Fibroblast of upper back skin (primary cell): ENCODE results near the gene ZP3.
"Not testable (repeated sequence)": the region's sequence is repeated elsewhere in the genome, so short reads cannot be mapped to it uniquely, and the experiment has no call there.

Experiments
- DNase-seq: peaks from one replicate; pipeline ENCODE4 v3.0.0-alpha.2; 2013

ZP3 gene

DNA sequence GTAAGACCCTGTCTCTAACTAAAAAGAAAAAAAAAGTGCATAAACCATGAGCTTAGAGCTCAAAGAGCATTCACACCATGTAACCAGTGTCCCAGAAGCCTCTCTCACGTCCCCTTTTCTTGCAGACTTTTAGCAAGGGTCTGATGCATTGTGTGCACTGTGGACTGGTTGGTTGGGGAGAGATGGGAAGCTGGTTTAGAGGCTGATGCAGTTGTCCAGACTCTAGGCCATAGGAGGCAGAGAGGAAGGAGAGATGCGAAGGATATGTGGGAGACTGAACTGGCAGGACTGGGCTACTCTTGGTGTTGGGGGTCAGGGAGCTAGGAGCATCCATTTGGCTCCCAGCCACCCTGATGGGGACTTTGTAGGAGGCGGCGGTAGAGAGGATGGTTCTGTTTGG is 17.0 kb upstream of the ZP3 start:
- DNase-seq = no peak

- DNase-seq = no peak
These were observed 16.6 kb upstream of the ZP3 start for GRCh38 chr7:76408121-76408560.

DNA sequence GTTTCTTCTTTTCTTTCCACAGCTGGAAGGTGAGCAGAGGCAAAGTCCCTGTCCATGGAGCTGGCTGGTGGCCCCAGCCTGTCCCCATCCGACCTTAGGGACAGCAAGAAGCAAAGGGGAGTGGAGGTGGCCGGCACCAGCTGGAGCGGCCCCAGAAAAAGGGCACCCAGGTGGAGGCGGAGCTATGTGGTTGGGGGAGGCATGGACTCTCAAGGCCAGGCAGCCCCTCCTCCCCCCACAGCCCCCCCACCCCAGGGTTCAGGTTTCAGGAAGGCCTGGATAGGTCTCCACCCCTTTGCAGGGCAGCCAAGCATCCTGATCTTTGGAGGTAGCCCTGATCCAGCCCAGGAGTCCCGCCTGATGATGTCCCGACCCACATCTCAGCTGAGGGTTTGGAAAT is 15.2 kb upstream of the ZP3 start, which contains the start of gene SSC4D:
Gene SSC4D (minus strand): TSS at position 161 of the 400 bp plus-strand sequence. CDS start 5,258 bp downstream, outside the sequence.
- no peak for DNase-seq

GRCh38 chr7:76411626-76412025 is 13.1 kb upstream of the ZP3 start:
- DNase-seq = peak; percentile 28

DNA sequence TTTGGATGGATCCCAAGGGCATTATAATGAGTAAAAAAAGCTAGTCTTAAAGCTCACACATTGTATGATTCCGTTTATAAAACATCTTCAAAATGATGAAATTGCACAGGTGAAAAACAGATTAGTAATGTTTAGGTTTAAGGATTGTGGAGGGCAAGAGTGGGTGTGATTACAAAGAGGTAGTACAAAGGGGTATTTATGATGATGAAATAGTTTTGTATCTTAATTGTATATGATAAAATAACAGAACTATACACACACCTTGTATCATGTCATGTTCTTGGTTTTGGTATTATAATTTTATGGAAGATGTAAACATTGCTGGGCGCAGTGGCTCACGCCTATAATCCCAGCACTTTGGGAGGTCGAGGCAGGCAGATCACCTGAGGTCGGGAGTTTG is 12.5 kb upstream of the ZP3 start:
- DNase-seq = no peak

DNA sequence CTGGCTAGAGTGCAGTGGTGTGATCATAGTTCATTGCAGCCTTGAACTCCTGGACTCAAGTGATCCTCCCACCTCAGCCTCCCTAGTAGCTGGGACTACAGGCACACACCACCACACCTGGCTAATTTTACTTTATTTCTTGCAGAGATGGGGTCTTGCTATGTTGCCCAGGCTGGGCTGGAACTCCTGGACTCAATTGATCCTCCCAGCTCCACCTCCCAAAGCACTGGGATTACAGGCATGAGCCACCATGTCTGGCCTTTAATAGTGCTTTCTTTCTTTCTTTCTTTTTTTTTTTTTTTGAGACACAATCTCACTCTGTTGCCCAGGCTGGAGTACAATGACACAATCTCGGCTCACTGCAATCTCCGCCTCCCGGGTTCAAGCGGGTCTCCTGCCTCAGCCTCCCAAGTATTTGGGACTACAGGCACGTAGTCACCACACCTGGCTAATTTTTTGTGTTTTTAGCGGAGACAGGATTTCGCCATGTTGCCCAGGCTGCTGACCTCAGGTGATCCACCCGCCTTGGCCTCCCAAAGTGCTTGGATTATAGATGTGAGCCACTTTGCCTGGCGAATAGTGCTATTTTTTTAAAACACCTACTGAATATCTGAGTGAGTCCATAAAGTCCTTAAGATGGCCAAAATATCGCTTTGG is 7.0 kb upstream of the ZP3 start:
- not testable (repeated sequence) for DNase-seq

GRCh38 chr7:76421097-76421496 is 3.7 kb upstream of the ZP3 start:
- peak; percentile 96 for DNase-seq

GRCh38 chr7:76423666-76424412 is 911 bp upstream of the ZP3 start:
- DNase-seq = peak; percentile 26

- no peak for DNase-seq
These were observed 406 bp downstream of the ZP3 start for GRCh38 chr7:76425156-76425555.

DNA sequence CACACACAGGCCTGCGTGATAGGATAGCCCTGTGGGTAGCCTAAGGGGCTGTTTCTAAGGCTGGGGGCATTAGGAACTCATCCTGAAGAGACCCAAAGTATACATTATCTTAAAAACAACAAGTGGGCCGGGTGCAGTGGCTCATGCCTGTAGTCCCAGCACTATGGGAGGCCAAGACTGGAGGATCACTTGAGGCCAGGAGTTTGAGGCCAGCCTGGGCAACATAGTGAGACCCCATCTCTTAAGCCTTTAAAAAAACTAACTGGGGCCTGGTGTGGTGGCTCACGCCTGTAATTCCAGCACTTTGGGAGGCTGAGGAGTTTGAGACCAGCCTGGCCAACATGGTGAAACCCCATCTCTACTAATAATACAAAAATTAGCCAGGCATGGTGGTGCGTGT is 808 bp downstream of the ZP3 start:
- DNase-seq = not testable (repeated sequence)

- no peak for DNase-seq
These were observed 1.5 kb downstream of the ZP3 start for GRCh38 chr7:76426246-76426645.

DNA sequence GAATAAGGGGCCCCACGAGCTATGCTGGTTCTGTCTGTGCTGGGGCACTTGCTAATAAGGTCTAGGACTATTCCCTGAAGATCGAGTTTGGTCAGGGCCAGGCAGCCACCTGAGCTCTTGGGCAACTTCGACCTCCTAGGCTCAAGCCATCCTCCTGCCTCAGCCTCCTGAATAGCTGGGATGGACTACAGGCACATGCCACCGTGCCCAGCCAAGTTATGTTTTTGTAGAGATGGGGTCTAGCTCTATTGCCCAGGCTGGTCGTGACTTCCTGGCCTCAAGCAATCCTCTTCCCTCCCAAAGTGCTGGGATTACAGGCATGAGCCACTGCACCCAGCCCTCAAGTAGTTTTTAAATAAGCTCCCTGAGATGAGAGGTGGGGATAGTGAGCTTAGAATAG is 2.9 kb downstream of the ZP3 start:
- no peak for DNase-seq

GRCh38 chr7:76428149-76428823 is 3.5 kb downstream of the ZP3 start:
- no peak for DNase-seq

DNA sequence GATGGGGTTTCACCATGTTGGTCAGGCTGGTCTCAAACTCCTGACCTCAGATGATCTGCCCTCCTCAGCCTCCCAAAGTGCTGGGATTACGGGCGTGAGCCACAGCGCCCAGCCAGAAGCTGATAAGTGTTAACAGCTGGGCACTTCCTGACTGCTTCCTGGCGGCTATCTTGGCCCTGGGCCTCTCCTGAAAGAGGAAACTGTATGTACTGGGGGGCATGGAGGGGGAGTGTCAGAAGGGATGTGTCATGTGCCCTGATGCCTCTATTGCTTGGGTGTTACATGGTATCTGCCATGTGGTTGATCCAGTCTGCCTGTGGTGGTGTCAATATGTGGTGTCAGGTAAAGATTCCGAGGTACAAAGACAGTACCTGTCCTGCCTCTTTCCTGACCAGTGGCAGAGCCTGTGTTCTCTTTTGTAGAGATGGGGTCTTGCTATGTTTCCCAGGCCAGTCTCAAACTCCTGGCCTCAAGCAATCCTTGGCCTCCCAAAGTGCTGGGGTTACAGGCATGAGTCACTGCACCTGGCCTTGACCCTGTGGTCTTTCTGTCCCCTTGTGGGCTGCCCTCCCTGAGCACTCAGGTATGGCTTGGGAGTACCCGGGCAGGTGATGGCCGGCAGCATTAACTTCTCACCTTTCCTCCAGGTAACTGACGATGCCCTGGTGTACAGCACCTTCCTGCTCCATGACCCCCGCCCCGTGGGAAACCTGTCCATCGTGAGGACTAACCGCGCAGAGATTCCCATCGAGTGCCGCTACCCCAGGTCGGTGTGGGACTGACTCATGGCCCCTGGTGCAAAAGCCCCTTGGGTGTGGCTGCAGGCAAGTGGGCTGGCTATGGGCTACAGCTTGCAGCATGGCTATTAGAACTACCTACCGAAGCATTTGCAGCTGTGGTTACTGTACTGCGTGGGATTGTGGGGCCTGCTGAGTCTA is 4.4 kb downstream of the ZP3 start:
- DNase-seq = peak; percentile 51

DNA sequence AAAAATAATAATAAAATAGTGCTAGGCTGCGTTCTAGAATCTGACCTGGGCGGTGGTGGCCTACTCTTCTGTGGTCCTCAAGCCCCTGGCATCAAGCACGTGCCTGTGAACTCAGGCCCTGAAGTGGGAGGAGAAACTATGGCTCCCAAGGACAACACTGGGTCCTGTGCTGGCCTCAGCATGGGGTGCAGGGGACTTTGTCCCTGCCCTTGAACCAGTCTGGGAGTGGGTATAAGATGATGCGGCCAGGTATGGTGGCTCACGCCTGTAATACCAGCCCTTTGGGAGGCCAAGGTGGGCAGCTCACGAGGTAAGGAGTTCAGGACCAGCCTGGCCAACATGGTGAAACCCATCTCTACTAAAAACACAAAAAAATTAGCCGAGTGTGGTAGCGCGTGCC is 5.5 kb downstream of the ZP3 start:
- no peak for DNase-seq

DNA sequence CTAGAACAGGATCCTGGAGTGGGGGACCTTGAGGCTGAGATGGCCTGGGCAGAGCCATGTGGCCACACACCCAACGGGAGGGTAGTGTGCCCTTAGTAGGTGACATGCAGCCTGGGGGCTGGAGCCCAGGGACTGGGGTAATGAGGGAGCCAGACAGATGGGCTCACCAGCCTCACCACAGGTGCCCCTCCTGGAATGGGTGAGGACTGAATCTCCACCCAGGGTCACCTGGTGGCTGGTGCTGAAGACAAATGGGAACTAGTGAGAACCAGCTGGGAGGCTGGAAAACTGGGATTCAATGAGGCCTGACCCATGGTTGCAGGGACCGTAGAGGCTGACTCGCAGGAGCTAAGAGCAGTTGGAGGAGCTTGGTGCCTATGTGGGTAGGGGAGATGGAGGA is 6.1 kb downstream of the ZP3 start:
- no peak for DNase-seq

DNA sequence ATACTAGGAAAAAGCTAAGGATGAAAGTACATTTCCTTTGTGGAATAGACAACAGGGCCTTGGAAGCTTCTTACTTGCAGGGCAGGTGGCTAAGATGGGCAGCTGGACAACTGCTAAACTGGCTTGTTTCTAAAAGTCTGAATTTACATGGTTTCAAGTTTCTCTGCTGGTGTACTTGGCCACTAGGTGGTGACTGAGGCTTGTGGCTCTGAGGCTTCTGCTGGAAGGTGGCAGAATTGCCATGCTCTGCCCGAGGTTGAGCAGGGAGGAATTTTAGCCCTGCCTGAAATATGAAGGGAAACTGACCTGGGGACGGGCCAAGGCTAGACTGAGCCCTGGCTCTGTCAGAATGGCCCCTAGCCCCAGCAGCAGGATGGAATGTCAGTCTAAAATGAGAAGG is 13.1 kb downstream of the ZP3 start:
- peak; percentile 70 for DNase-seq

DNA sequence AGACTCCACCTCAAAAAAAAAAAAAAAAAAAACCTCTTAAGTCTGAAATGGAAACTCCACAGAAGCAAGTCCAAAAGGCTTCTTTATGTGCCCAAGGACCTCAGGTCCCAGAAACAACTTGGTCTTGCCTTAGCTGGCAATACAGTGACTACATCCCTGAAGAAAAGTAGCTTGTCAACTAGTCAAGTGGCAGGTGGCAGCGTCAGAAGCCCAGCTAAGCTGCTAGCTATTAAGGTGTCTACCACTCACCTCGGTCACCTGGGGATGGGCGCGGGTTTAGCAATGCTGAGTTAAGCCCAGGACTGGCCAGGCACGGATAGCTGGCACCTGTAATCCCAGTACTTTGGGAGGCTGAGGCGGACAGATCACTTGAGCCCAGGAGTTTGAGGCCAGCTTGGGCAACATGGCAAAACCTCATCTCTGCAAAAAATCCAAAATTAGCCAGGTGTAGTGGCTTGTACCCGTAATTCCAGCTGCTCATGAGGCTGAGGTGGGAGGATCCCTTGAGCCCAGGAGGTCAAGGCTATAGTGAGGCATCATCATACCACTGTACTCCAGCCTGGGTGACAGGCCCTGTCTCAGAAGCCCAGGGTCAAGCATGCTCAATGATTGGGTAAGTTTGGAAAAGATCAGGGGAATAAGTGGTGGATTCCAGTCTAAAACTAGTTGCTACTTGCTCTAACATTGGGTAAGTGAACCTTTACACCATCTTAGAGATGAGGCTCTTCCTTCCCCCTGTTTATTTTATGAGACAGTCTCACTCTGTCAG is 14.6 kb downstream of the ZP3 start:
- DNase-seq = not testable (repeated sequence)

GRCh38 chr7:76440404-76440803 is 15.7 kb downstream of the ZP3 start:
- DNase-seq = not testable (repeated sequence)

DNA sequence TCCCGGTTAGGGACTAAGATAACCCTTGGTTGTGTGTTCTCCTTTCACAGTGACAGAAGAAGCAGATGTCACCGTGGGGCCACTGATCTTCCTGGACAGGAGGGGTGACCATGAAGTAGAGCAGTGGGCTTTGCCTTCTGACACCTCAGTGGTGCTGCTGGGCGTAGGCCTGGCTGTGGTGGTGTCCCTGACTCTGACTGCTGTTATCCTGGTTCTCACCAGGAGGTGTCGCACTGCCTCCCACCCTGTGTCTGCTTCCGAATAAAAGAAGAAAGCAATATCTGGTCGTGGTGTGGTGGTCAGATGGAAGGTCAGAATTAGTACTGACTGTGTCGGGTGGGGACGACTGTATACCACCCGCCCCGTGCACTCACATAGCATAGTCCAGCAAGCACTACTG is 17.0 kb downstream of the ZP3 start:
- not testable (repeated sequence) for DNase-seq

DNA sequence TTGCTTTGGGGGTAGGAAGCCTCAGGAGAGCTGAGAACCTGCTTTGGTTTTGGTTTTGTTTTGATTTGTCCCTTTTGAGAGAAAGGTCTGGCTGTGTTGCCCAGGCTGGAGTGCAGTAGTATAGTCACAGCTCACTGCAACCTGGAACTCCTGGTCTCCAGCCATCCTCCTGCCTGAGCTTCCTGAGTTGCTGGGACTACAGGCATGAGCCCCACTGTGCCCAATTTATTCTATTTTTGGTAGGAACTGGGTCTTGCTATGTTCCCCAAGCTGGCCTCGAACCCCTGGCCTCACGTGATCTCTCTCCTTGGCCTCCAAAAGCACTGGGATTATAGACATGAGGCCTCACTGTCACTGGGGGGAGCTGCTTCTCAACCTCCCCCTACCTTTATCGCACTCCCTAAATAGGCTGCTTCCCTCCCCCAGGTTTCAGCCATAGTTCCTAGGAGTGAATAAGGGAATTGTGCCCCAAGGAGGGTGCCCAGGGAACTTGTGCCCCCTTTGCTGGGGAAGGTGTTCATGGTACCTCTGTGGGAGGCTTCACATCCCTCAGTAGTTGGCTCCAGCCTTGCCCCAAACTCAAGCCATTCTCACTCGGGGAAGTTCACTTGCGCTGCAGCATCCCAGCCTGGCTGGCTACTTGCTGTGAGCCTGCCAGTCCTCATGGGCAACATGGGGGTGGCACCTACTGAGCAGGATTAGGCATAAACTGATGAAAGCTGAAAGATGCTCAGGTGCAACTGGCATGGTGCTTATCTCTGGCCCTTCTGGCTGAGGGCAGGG is 18.1 kb downstream of the ZP3 start:
- not testable (repeated sequence) for DNase-seq
